Measurements from ENCODE around the gene UBA7.

DNA sequence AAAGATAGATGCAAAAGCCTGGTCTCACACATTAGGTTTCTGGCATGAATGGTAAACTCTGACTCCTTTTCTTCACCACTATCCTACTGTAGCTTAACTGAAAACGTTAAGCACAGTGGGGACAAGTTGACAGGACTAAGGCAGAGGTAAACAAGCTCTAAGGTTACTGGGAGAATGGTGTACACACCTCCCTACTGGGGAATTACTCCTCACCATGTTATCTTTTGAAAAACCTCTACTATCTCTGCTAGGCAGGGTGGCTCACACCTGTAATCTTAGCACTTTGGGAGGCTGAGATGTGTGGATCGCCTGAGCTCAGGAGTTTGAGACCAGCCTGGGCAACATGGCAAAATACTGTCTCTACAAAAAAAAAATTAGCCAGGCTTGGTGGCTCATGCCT, 56.6 kb downstream of the UBA7 start:
- TF ChIP-seq, protein P1, sequence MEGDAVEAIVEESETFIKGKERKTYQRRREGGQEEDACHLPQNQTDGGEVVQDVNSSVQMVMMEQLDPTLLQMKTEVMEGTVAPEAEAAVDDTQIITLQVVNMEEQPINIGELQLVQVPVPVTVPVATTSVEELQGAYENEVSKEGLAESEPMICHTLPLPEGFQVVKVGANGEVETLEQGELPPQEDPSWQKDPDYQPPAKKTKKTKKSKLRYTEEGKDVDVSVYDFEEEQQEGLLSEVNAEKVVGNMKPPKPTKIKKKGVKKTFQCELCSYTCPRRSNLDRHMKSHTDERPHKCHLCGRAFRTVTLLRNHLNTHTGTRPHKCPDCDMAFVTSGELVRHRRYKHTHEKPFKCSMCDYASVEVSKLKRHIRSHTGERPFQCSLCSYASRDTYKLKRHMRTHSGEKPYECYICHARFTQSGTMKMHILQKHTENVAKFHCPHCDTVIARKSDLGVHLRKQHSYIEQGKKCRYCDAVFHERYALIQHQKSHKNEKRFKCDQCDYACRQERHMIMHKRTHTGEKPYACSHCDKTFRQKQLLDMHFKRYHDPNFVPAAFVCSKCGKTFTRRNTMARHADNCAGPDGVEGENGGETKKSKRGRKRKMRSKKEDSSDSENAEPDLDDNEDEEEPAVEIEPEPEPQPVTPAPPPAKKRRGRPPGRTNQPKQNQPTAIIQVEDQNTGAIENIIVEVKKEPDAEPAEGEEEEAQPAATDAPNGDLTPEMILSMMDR (IDR thresholded peaks at IDR 0.05), result no peak
- TF ChIP-seq POLR2A (IDR thresholded peaks at IDR 0.05), result no peak
